Natural killer cell treated with Interleukin-12 subunit alpha and Interleukin-12 subunit beta and Interleukin-15 and Interleukin-18, amount 100 ng/mL, for 72 hours (primary cell): Measurements from ENCODE around the gene QRICH1. TPM values are rescaled to one million over a fixed set of nuclear protein-coding genes. Genes with fewer than 3 reads are reported as not detected.
A peak's percentile ranks its signal among the peaks of the same experiment; 100 is the strongest.

Experiments
- ATAC-seq, 2 donors: fragments of 150-1000 bp; cut with Tn5 transposase in 1 of 2; sonication (Bioruptor Pico), chemical (Tn5 transposase) in 1 of 2; 2 replicates each; pipeline ENCODE4 v1.10.0; 2021
- DNase-seq: peaks from one replicate; pipeline ENCODE4 v3.0.0; 2022; ENCODE audit warnings: low spot score
- H3K27ac Mint-ChIP-seq, 2 donors: 1 replicate in 1 of 2; 2 replicates in 1 of 2; pipeline ENCODE4 v1.8.0; 2022; ENCODE audit warnings: mixed read lengths in 2 of 2, mild to moderate bottlenecking in 1 of 2, moderate library complexity in 1 of 2
- H3K27me3 Mint-ChIP-seq, 2 donors: 1 replicate in 1 of 2; 2 replicates in 1 of 2; pipeline ENCODE4 v1.8.0; 2022; ENCODE audit warnings: mixed read lengths in 2 of 2
- H3K36me3 Mint-ChIP-seq: one replicate; pipeline ENCODE4 v1.8.0; 2022; ENCODE audit warnings: mixed read lengths
- H3K4me1 Mint-ChIP-seq, 2 donors: 1 replicate in 1 of 2; 2 replicates in 1 of 2; pipeline ENCODE4 v1.8.0; 2022; ENCODE audit warnings: low read depth in 2 of 2, mixed read lengths in 2 of 2, mild to moderate bottlenecking in 1 of 2
- H3K4me3 Mint-ChIP-seq: one replicate; pipeline ENCODE4 v1.8.0; 2022; ENCODE audit warnings: mixed read lengths
- H3K9me3 Mint-ChIP-seq: 2 replicates; pipeline ENCODE4 v1.8.0; 2022; ENCODE audit warnings: mixed read lengths
- total RNA-seq, 2 donors: library from RNA; stranded (reverse); gene quantifications; one replicate each; pipeline ENCODE4 v1.2.3, GENCODE V29; 2022

The QRICH1 gene
- total RNA-seq, 2 donors from 2014 or later = 127 to 145 TPM

- DNase-seq (no peak), ATAC-seq (no peak)
- Mint-ChIP-seq H3K27ac (peak overlapping the region; percentile 86 to 92), H3K36me3 (peaks cover 22% of the 10 kb centered on the region), H3K9me3 (no peaks in the 10 kb centered on the region), H3K4me3 (peak overlapping the region; percentile 93), H3K27me3 (no peaks in the 10 kb centered on the region), H3K4me1 (peaks cover 42 to 45% of the 10 kb centered on the region in 2 donors)
Measured at GRCh38 chr3:49023775-49024174, 70.1 kb downstream of the QRICH1 start.

DNA sequence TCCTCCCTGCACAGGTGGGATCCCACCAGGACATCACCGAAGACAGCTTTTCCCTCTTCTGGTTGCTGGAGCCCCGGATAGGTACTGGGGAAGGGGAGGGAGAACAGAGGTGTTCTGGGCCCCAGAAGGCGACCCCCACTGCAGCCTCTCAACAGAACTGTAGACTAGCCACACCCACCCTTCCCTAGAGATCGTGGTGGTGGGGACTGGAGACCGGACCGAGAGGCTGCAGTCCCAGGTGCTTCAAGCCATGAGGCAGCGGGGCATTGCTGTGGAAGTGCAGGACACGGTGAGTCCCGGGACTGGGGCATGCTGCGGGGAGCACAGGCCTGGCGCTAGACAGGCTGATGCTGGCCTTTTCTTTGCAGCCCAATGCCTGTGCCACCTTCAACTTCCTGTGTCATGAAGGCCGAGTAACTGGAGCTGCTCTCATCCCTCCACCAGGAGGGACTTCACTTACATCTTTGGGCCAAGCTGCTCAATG, 71.1 kb downstream of the QRICH1 start:
- DNase-seq = no peak
- Mint-ChIP-seq H3K9me3 (no peaks in the 10 kb centered on the region), H3K27me3 (no peaks in the 10 kb centered on the region), H3K4me3 (peak overlapping the region; percentile 93), H3K27ac (peak overlapping the region; percentile 86 to 92), H3K36me3 (peaks cover 12% of the 10 kb centered on the region), H3K4me1 (peaks cover 36% of the 10 kb centered on the region in 2 donors)
- no peak for ATAC-seq

GRCh38 chr3:49021813-49022687, 71.8 kb downstream of the QRICH1 start, which contains the start of gene NDUFAF3:
Gene NDUFAF3 (plus strand): TSS chr3:49022121. CDS start chr3:49022145, 24 bp downstream.
- no peaks in the 10 kb centered on the region for H3K27me3 Mint-ChIP-seq
- H3K9me3 Mint-ChIP-seq = no peaks in the 10 kb centered on the region
- peaks cover 31 to 33% of the 10 kb centered on the region in 2 donors for H3K4me1 Mint-ChIP-seq
- ATAC-seq = peak; percentile 86 to 87
- peak within 1 kb of the TSS; percentile 86 to 97 for H3K27ac Mint-ChIP-seq
- peak within 1 kb of the TSS; percentile 93 for H3K4me3 Mint-ChIP-seq
- DNase-seq = peak; percentile 95
- H3K36me3 Mint-ChIP-seq = peaks cover 8% of the 10 kb centered on the region

DNA sequence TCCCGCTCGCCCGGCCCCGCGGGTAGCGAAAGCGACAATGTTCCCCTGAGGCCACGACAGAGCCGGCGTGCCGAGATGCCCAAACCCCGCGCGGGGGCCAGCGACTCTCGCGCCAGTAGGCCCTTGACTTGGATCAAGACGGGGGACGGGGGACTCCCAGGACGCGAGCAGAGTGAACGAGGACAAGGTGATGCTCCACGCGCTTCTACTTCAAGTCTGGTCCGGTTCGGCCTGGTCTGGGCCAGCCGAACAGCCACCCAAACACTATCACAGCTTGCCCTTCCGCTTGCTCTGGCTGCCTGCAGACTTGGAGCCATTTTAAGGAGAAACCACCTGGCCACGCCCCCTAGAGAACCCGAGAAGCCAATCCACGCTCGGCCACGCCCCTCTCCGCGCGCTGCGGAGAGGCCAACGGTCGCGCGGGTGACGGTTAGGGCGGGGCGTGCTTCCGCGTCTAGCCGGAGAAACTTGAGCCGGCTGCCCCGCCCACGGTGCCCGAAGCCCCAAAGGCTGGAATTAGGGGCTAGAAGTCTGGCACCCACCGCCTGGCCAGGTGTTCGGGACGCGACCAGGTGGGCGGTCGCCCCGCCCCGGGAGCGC, 72.6 kb downstream of the QRICH1 start:
- Mint-ChIP-seq H3K9me3 (no peaks in the 10 kb centered on the region), H3K36me3 (peaks cover 4% of the 10 kb centered on the region), H3K27ac (peak overlapping the region; percentile 86 to 97), H3K4me3 (peak overlapping the region; percentile 93), H3K27me3 (no peaks in the 10 kb centered on the region), H3K4me1 (peaks cover 28 to 30% of the 10 kb centered on the region in 2 donors)
- DNase-seq (peak; percentile 99), ATAC-seq (peak; percentile 84 to 90)

DNA sequence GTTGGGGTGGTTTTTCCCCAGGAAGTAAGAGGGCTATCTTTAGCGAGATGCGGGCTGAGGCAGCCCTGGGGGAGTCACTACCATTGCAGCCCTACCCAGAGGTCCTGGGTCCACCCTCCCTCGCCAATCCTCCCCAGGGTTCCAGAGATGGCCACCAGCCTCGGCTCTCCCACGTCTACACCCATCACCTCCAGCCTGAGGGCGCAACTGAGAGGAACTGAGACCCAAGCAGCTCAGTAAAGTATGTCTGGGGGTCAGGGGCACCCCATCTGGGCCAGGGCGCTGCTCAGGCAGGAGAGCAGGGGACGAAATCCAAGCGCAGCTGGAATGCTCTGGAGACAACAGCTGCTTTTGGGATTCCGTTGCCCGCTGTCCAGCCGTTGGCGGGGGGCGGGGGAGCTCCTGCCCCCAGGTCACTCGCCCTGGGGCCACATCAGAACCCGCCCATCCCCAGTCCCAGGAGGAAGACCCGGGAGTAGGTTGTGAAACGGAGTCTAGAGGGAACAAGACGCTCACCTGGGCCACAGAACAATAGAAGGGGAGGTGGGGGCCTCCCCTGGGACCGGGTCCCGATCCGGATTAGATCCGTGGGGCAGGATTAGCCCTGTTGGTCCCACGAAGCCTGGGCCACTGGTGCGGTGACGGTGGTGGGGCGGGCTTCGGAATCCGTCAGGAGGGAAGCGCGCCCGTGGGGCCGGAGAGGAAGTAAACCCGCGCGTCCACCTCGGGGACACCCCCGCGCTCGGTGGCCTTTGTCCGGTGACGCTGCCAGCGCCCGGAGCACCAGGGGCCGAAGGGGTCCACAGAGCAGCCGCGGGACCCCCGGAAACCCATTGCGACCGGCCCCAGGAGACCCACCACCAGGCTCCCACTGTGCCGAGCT, 73.3 kb downstream of the QRICH1 start:
- Mint-ChIP-seq H3K4me3 (peak overlapping the region; percentile 93), H3K4me1 (peaks cover 25 to 26% of the 10 kb centered on the region in 2 donors), H3K27ac (peak overlapping the region; percentile 86 to 97), H3K9me3 (no peaks in the 10 kb centered on the region), H3K36me3 (peaks cover 4% of the 10 kb centered on the region), H3K27me3 (no peaks in the 10 kb centered on the region)
- DNase-seq (peak; percentile 80), ATAC-seq (peak in 1 of 2 donors; percentile 2)

DNA sequence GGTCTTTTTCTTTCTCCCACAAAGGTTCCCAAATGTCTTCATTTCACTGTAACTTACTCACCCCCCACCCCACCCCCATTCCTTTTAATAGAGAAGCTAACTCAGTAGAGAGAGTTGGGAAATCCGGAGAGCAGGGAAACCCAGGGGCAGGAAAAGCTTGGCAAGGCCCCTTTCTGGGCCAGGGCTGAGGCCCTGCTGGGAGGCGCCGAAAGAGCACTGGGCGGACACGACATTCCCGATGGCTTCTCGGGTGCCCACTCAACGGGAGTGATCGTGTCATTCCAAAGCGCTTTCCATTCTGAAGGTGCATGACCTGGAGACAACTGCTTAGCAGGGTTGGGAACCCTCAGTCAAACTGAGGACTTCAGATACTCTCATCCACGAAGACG, 73.9 kb downstream of the QRICH1 start:
- DNase-seq (no peak), ATAC-seq (no peak)
- no peaks in the 10 kb centered on the region for H3K27me3 Mint-ChIP-seq
- H3K4me3 Mint-ChIP-seq = peak overlapping the region; percentile 93
- H3K27ac Mint-ChIP-seq = peak overlapping the region; percentile 86 to 97
- peaks cover 23% of the 10 kb centered on the region in 2 donors for H3K4me1 Mint-ChIP-seq
- peaks cover 4% of the 10 kb centered on the region for H3K36me3 Mint-ChIP-seq
- no peaks in the 10 kb centered on the region for H3K9me3 Mint-ChIP-seq

- DNase-seq (no peak), ATAC-seq (no peak)
- H3K4me1 Mint-ChIP-seq = peaks cover 23 to 26% of the 10 kb centered on the region in 2 donors
- no peaks in the 10 kb centered on the region for H3K36me3 Mint-ChIP-seq
- no peaks in the 10 kb centered on the region for H3K9me3 Mint-ChIP-seq
- peak overlapping the region; percentile 93 for H3K4me3 Mint-ChIP-seq
- H3K27me3 Mint-ChIP-seq = no peaks in the 10 kb centered on the region
- peak overlapping the region; percentile 86 to 97 for H3K27ac Mint-ChIP-seq
Measured at GRCh38 chr3:49018707-49019006, 75.2 kb downstream of the QRICH1 start.

- peaks cover 19 to 23% of the 10 kb centered on the region in 2 donors for H3K4me1 Mint-ChIP-seq
- peak; percentile 5 to 11 for ATAC-seq
Measured at GRCh38 chr3:49017971-49018706, 75.7 kb downstream of the QRICH1 start, which contains the start of gene DALRD3. Gene DALRD3 (minus strand): TSS chr3:49018580. CDS start chr3:49018564, 16 bp downstream.

GRCh38 chr3:49017229-49017970, 76.5 kb downstream of the QRICH1 start:
- no peaks in the 10 kb centered on the region for H3K36me3 Mint-ChIP-seq
- no peaks in the 10 kb centered on the region for H3K27me3 Mint-ChIP-seq
- H3K9me3 Mint-ChIP-seq = no peaks in the 10 kb centered on the region
- H3K4me3 Mint-ChIP-seq = peak overlapping the region; percentile 93
- DNase-seq (no peak), ATAC-seq (no peak)
- peaks cover 16 to 18% of the 10 kb centered on the region in 2 donors for H3K4me1 Mint-ChIP-seq
- H3K27ac Mint-ChIP-seq = no peak overlapping the region

More at GRCh38 chr3:49017971-49018706, 75.7 kb downstream of the QRICH1 start, which contains the start of gene DALRD3:
- Mint-ChIP-seq H3K27me3 (no peaks in the 10 kb centered on the region), H3K4me3 (peak within 1 kb of the TSS; percentile 93), H3K9me3 (no peaks in the 10 kb centered on the region), H3K27ac (peak within 1 kb of the TSS; percentile 86 to 97), H3K36me3 (no peaks in the 10 kb centered on the region)
- DNase-seq = peak; percentile 75

DNA sequence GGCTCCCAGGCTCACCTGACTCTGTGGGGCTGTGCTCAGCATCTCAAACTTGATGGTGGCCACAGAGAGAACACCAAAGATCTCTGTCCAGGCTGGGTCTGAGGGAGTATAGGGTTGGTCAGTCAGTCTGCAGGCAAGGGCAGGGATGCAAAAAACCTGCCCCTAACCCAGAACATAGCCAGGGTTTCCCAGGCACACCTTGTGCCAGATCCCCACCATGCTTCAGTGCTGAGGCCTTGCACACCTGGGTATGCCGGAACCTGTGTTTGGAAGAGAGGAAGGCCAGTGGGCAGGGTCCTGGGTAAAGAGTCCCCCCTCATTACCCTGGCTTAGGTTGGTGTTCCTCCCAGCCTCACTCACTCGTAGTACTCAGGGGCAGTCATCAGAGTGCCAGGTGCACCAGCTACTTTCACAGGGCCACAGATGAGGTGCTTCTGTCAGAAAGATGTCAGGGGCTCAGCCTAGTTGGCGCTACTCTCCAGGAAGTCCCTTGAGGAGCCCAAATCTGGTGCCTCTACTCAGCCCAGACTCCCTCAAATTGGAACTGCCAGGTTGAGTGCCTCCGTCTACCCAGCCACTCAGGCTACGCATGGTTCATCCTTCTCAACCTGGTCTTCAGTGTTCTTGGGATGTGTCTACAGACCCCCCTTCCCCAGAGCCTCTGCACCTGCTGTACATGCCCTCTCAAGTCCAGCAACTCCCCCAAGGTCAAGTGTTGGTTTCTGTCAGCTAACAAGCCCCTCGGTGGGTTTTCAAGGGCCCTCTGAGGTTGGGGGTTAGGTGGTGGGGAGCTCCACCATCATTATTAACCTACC, 77.2 kb downstream of the QRICH1 start:
- H3K4me1 Mint-ChIP-seq = peaks cover 16 to 20% of the 10 kb centered on the region in 2 donors
- ATAC-seq = no peak
- no peak overlapping the region for H3K4me3 Mint-ChIP-seq

DNA sequence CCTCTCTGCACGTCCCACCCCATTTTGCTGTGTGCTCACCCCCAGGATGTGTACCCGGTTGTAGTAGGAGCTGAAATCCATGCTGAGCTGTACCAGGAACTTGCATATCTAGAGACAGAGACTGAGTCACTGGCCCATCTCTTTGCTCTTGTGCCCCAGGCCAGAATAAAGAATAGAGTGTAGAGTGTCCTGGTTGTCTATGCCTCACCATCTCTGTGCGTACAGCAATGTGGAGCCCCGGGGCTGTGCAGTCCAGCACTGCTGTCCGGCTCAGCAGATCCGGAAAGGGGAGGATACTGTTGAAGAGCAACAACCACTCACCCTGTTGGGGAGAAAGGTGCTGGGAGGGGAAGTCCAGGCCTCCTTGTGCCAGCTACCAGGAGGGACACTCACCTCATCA, 78.1 kb downstream of the QRICH1 start:
- H3K9me3 Mint-ChIP-seq = no peaks in the 10 kb centered on the region
- DNase-seq (no peak), ATAC-seq (no peak)
- H3K27ac Mint-ChIP-seq = no peak overlapping the region
- no peak overlapping the region for H3K4me3 Mint-ChIP-seq
- H3K4me1 Mint-ChIP-seq = peaks cover 11 to 17% of the 10 kb centered on the region in 2 donors
- H3K27me3 Mint-ChIP-seq = no peaks in the 10 kb centered on the region
- H3K36me3 Mint-ChIP-seq = no peaks in the 10 kb centered on the region

More for the DNA sequence above, 77.2 kb downstream of the QRICH1 start:
- no peaks in the 10 kb centered on the region for H3K27me3 Mint-ChIP-seq
- H3K36me3 Mint-ChIP-seq = no peaks in the 10 kb centered on the region
- no peak overlapping the region for H3K27ac Mint-ChIP-seq
- no peaks in the 10 kb centered on the region for H3K9me3 Mint-ChIP-seq
- no peak for DNase-seq
